GM12875 (cell line): Measurements from ENCODE around the gene NPDC1.

Source experiments
- H3K4me3 ChIP-seq: one replicate; pipeline ENCODE4 v1.5.1; 2011; ENCODE audit warnings: low read depth, low read length, control low read depth
- TF ChIP-seq, protein P1 (sequence below): IDR thresholded peaks from 2 replicates; pipeline ENCODE4 v1.5.1; 2011; ENCODE audit warnings: low read depth, mild to moderate bottlenecking, control low read depth, inconsistent platforms, low read length, moderate library complexity, borderline replicate concordance; ENCODE audit not compliant: insufficient read depth

Gene NPDC1

DNA sequence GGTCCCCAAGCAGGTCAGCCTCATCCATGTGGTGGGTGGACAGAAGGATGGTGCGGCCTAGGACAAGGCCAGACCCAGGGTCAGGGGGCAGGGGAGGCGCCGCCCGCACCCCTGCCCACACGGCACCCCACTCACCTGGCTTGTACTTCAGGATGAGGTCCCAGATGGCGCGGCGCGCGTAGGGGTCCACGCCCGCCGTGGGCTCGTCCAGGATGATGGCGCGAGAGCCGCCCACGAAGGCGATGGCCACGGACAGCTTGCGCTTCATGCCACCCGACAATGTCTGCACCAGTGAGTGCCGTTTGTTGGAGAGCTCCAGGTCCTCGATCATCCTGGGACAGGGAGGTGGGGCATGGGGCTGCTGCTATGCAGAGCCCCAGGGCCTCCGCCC, 30.4 kb downstream of the NPDC1 start:
- H3K4me3 ChIP-seq: no peak overlapping the region
- TF ChIP-seq, protein P1, sequence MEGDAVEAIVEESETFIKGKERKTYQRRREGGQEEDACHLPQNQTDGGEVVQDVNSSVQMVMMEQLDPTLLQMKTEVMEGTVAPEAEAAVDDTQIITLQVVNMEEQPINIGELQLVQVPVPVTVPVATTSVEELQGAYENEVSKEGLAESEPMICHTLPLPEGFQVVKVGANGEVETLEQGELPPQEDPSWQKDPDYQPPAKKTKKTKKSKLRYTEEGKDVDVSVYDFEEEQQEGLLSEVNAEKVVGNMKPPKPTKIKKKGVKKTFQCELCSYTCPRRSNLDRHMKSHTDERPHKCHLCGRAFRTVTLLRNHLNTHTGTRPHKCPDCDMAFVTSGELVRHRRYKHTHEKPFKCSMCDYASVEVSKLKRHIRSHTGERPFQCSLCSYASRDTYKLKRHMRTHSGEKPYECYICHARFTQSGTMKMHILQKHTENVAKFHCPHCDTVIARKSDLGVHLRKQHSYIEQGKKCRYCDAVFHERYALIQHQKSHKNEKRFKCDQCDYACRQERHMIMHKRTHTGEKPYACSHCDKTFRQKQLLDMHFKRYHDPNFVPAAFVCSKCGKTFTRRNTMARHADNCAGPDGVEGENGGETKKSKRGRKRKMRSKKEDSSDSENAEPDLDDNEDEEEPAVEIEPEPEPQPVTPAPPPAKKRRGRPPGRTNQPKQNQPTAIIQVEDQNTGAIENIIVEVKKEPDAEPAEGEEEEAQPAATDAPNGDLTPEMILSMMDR: no peak

DNA sequence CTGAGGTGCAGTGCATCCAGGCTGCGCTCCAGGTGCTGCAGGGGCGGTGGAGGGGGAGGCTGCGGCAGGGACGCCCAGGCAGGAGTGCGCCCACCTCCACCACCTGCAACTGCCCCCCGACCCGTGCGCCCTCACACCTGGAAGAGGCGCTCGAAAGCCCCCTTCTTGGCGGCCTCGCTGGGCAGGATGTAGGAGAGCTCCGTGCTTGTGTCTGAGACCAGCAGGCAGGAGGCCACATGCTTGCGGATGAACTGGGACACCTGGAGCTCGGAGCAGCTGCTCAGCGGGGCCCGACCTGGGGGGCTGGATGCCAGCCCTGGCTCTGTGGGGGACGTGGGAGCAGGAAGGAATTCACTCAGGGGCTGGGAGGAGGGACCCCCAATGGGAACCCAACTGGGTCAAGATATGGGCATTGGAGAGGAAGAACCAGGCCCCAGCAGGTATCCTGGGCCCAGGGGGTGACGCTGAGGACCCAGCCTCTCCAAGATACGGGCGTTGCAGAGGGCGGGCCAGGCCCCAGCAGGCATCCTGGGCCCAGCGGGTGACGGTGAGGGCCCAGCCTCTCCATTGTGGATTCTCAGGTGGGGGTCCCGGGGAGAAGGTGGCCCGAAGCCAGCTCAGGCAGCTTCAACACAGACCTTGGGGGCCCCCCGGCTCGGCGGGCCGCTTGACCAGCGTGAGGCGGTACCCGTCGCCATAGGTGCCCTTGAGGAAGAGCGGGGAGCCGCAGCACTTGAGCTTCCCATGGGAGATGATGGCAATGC, 31.0 kb downstream of the NPDC1 start:
- no peak overlapping the region for H3K4me3 ChIP-seq
- TF ChIP-seq, protein P1: no peak

DNA sequence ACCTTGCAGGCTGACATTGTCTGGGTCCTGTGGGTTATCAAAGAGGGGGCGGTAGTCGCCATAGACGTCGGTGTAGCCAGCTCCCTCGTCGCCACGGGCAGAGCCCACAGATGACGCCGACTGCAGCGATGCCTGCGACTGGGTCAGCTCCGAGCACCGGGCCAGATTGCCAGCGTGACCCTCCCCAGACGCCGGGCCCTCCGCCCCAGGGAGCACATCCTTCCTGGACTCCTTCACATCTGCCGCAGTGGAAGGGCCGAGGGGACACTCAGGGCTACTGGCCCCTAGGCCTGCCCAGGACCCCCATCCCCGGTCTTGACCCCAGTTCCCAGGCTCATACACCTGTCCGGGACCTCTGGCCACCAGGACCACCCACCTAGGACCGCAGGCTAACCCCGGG, 31.8 kb downstream of the NPDC1 start:
- no peak overlapping the region for H3K4me3 ChIP-seq
- TF ChIP-seq, protein P1: no peak

DNA sequence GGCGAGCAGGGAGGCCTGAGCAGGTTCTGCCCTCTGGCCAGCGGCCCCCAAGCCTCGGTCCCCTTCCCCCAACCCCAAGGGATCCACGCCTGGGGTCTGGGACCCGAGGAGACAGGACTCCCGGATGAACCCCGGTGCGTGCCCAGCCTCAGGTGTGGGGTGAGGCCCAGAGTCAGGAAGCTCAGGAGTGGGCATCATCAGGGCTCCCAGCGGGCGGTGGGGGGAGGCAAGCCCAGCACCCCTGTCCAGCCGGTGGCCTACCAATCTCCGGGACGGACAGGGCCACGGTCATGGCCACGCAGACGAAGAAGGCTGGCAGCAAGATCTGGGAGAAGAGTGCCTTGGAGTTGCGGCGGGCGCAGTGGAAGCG, 32.4 kb downstream of the NPDC1 start:
- H3K4me3 ChIP-seq: no peak overlapping the region

DNA sequence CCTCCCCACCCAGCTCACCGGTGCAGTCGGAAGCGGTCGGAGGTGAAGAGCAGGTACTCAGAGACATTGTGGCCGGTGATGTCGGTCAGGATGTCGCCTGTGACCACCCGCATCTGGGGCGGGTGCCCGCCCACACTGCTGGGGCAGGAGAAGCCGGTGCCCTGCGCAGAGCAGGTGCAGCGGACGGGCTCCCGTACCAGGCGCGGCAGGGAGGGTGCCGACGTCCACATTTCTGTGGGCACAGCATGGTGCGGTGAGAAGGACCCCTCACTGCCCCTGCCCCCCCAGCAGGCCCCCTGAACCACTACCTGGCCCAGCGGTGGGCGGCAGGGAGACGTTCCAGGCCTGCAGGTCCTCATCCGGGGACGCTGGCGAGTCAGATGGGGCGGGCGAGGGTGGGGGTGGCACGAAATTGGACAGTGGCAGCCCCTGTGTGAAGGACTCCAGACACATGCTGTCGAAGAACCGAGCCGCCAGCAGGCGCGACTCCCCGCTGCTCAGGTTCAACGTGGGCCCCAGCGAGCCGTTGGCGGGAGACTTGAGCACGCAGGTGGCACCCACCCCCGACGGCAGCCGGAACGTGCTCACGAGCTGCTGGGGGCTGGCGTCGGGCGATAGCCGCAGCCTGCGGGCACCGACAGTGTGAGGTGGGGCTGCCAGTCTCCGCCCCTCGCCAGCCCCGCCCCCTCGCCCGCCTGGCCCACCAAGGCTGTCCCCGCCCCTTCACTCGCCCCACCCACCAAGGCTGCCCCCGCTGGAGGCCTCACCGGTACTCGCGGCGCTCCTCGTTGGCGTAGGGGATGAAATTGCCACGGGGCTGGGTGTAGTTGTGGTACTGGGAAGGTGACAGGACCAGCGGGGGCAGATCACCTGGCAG, 33.0 kb downstream of the NPDC1 start:
- no peak overlapping the region for H3K4me3 ChIP-seq
- TF ChIP-seq, protein P1: no peak

More for the DNA sequence above, 32.4 kb downstream of the NPDC1 start:
- TF ChIP-seq, protein P1: no peak

DNA sequence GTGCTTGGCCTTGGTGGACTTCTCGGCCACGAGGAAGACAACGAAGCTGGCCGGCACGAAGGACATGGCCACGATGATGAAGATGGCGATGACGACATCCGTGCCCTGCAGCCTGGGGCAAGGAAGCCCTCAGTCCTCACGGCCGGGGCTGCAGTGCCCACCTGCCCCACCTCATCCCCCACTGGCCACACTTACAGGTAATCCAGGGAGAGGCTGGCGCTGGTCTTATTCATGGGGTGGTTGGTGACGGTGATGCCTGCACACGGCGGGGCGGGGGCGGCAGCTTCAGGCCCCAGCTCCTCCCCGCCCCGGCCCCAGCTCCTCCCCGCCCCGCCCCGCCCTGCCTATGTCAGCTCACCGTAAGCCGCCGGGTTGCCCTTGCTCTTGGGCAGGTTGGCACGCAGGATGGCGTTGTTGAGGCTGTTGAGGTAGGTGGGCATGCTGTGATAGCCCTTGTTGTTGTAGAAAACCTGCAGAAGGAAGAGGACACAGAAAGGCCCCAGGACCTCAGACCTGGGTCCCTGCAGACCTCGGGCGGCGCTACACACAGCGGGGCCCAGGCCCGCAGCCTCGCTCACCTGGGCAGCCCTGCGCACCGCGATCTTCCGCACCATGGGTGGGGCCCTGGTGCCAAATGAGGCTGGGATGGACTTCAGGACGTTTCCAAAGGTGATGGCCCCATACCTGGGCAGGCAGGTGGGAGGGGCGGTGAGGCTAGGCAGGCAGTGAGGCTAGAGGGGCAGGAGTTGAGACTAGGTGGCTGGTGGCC, 33.9 kb downstream of the NPDC1 start:
- H3K4me3 ChIP-seq: no peak overlapping the region
- TF ChIP-seq, protein P1: no peak
